Activated naive CD4-positive, alpha-beta T cell treated with anti-CD3 and anti-CD28 coated beads, Interleukin-2, amount 10 ng/mL, durations not matched to agents 7 days and 5 days (primary cell): ENCODE measurements around the gene TBC1D21.

ENCODE experiments used
- CTCF ChIA-PET: fragments of 350-600 bp; sonication (Branson Sonifier 250); formaldehyde crosslinking; loops from one replicate; lab custom pipeline; 2021; ENCODE audit warnings: antibody characterized with exemption; lab: Charles Lee
- DNase-seq: peaks from one replicate; pipeline ENCODE4 v3.0.0-alpha.2; 2020
- H3K27ac Mint-ChIP-seq: one replicate; pipeline ENCODE4 v1.8.0; 2021; ENCODE audit warnings: mild to moderate bottlenecking, moderate library complexity, mixed read lengths
- H3K27me3 Mint-ChIP-seq: one replicate; pipeline ENCODE4 v1.8.0; 2021; ENCODE audit warnings: mild to moderate bottlenecking, mixed read lengths
- H3K36me3 Mint-ChIP-seq: one replicate; pipeline ENCODE4 v1.8.0; 2021; ENCODE audit warnings: mixed read lengths
- H3K4me1 Mint-ChIP-seq: one replicate; pipeline ENCODE4 v1.8.0; 2021; ENCODE audit warnings: mixed read lengths
- H3K4me3 Mint-ChIP-seq: one replicate; pipeline ENCODE4 v1.8.0; 2021; ENCODE audit warnings: mild to moderate bottlenecking, moderate library complexity, mixed read lengths
- H3K9me3 Mint-ChIP-seq: one replicate; pipeline ENCODE4 v1.8.0; 2021; ENCODE audit warnings: mixed read lengths

Gene TBC1D21

GRCh38 chr15:73888224-73889041 lies 15.1 kb downstream of the TBC1D21 start:
- H3K27ac Mint-ChIP-seq, result no peak overlapping the region
- CTCF ChIA-PET, result interaction anchor here (0.6 to 1.9 kb wide), 6 partner anchors 9 to 133 kb away, joined by 3 to 4 read pairs (median 3); no protein-coding TSS in a partner anchor
- H3K27me3 Mint-ChIP-seq, result peaks cover 55% of the 10 kb centered on the region
- no peaks in the 10 kb centered on the region for H3K4me1 Mint-ChIP-seq
- no peaks in the 10 kb centered on the region for H3K36me3 Mint-ChIP-seq
- no peak for DNase-seq
- H3K4me3 Mint-ChIP-seq, result no peak overlapping the region
- peaks cover 3% of the 10 kb centered on the region for H3K9me3 Mint-ChIP-seq

- peaks cover 52% of the 10 kb centered on the region for H3K27me3 Mint-ChIP-seq
- CTCF ChIA-PET, result interaction anchor here (1.4 to 1.9 kb wide), 3 partner anchors 9 to 15 kb away, joined by 3 to 4 read pairs (median 4); no protein-coding TSS in a partner anchor
- no peak for DNase-seq
- H3K27ac Mint-ChIP-seq, result no peak overlapping the region
- no peak overlapping the region for H3K4me3 Mint-ChIP-seq
- H3K9me3 Mint-ChIP-seq, result peaks cover 3% of the 10 kb centered on the region
- no peaks in the 10 kb centered on the region for H3K36me3 Mint-ChIP-seq
- no peaks in the 10 kb centered on the region for H3K4me1 Mint-ChIP-seq
Observed at GRCh38 chr15:73889053-73889761, 15.8 kb downstream of the TBC1D21 start.

GRCh38 chr15:73889762-73890124 lies 16.4 kb downstream of the TBC1D21 start:
- H3K27me3 Mint-ChIP-seq, result peaks cover 52% of the 10 kb centered on the region

GRCh38 chr15:73891328-73892315 lies 18.3 kb downstream of the TBC1D21 start:
- H3K4me3 Mint-ChIP-seq, result no peak overlapping the region
- peaks cover 3% of the 10 kb centered on the region for H3K9me3 Mint-ChIP-seq
- DNase-seq, result no peak
- H3K36me3 Mint-ChIP-seq, result no peaks in the 10 kb centered on the region
- H3K4me1 Mint-ChIP-seq, result no peaks in the 10 kb centered on the region
- H3K27ac Mint-ChIP-seq, result no peak overlapping the region
- CTCF ChIA-PET, result interaction anchor here (3.0 kb wide), 1 partner anchor 17 kb away, joined by 14 read pairs; the partner anchor contains the start of gene TBC1D21
- H3K27me3 Mint-ChIP-seq, result peaks cover 47% of the 10 kb centered on the region

More at GRCh38 chr15:73889762-73890124, 16.4 kb downstream of the TBC1D21 start:
- H3K36me3 Mint-ChIP-seq, result no peaks in the 10 kb centered on the region
- CTCF ChIA-PET, result interaction anchor here (1.5 to 1.9 kb wide), 2 partner anchors 8 to 16 kb away, joined by 4 read pairs; no protein-coding TSS in a partner anchor
- peaks cover 3% of the 10 kb centered on the region for H3K9me3 Mint-ChIP-seq
- no peaks in the 10 kb centered on the region for H3K4me1 Mint-ChIP-seq
- H3K4me3 Mint-ChIP-seq, result no peak overlapping the region
- no peak overlapping the region for H3K27ac Mint-ChIP-seq
- DNase-seq, result no peak

GRCh38 chr15:73892446-73893226 lies 19.3 kb downstream of the TBC1D21 start:
- CTCF ChIA-PET, result interaction anchor here (3.0 kb wide), 1 partner anchor 18 kb away, joined by 14 read pairs; the partner anchor contains the start of gene TBC1D21
- Mint-ChIP-seq H3K27ac (no peak overlapping the region), H3K36me3 (no peaks in the 10 kb centered on the region)

GRCh38 chr15:73894133-73894814 lies 20.9 kb downstream of the TBC1D21 start:
- Mint-ChIP-seq H3K4me3 (no peak overlapping the region), H3K36me3 (no peaks in the 10 kb centered on the region), H3K4me1 (peaks cover 4% of the 10 kb centered on the region), H3K27me3 (peaks cover 39% of the 10 kb centered on the region), H3K9me3 (peaks cover 3% of the 10 kb centered on the region), H3K27ac (no peak overlapping the region)
- CTCF ChIA-PET, result interaction anchor here (0.7 to 3.0 kb wide), 7 partner anchors 12 to 35 kb away, joined by 3 to 14 read pairs (median 5); partner anchors contain the start of gene TBC1D21
- DNase-seq, result no peak

More at GRCh38 chr15:73892446-73893226, 19.3 kb downstream of the TBC1D21 start:
- Mint-ChIP-seq H3K9me3 (peaks cover 3% of the 10 kb centered on the region), H3K27me3 (peaks cover 47% of the 10 kb centered on the region), H3K4me3 (no peak overlapping the region), H3K4me1 (peaks cover 4% of the 10 kb centered on the region)
- no peak for DNase-seq

GRCh38 chr15:73897441-73898261 lies 24.3 kb downstream of the TBC1D21 start:
- Mint-ChIP-seq H3K9me3 (peaks cover 3% of the 10 kb centered on the region), H3K36me3 (no peaks in the 10 kb centered on the region), H3K4me3 (no peak overlapping the region), H3K4me1 (peaks cover 4% of the 10 kb centered on the region), H3K27me3 (peaks cover 20% of the 10 kb centered on the region), H3K27ac (no peak overlapping the region)
- peak; percentile 77 for DNase-seq
- CTCF ChIA-PET, result interaction anchor here (0.6 to 3.8 kb wide), 19 partner anchors 9 to 78 kb away, joined by 3 to 54 read pairs (median 4); partner anchors contain the start of genes LOXL1 and TBC1D21

- DNase-seq, result no peak
- Mint-ChIP-seq H3K27ac (no peak overlapping the region), H3K9me3 (no peaks in the 10 kb centered on the region), H3K27me3 (peaks cover 25% of the 10 kb centered on the region), H3K4me1 (peaks cover 4% of the 10 kb centered on the region), H3K36me3 (no peaks in the 10 kb centered on the region), H3K4me3 (no peak overlapping the region)
- CTCF ChIA-PET, result interaction anchor here (3.5 to 3.8 kb wide), 2 partner anchors 9 to 28 kb away, joined by 32 to 54 read pairs; partner anchors contain the start of gene LOXL1
Observed at GRCh38 chr15:73899197-73900094, 26.1 kb downstream of the TBC1D21 start.

- Mint-ChIP-seq H3K36me3 (no peaks in the 10 kb centered on the region), H3K27ac (no peak overlapping the region), H3K9me3 (no peaks in the 10 kb centered on the region), H3K27me3 (peaks cover 21% of the 10 kb centered on the region), H3K4me3 (no peak overlapping the region), H3K4me1 (peaks cover 4% of the 10 kb centered on the region)
- no peak for DNase-seq
- CTCF ChIA-PET, result interaction anchor here (0.9 to 2.6 kb wide), 2 partner anchors 26 to 27 kb away, joined by 3 to 10 read pairs; no protein-coding TSS in a partner anchor
Observed at GRCh38 chr15:73900095-73900712, 26.8 kb downstream of the TBC1D21 start.

- no peak for DNase-seq
- Mint-ChIP-seq H3K27ac (no peak overlapping the region), H3K4me1 (peaks cover 4% of the 10 kb centered on the region), H3K36me3 (no peaks in the 10 kb centered on the region), H3K27me3 (peaks cover 23% of the 10 kb centered on the region), H3K9me3 (no peaks in the 10 kb centered on the region), H3K4me3 (no peak overlapping the region)
- CTCF ChIA-PET, result interaction anchor here (0.8 to 2.6 kb wide), 4 partner anchors 11 to 27 kb away, joined by 3 to 10 read pairs (median 3); no protein-coding TSS in a partner anchor
Observed at GRCh38 chr15:73901126-73901810, 27.9 kb downstream of the TBC1D21 start.
